Body of pancreas (tissue), 4 donors: ENCODE data around the gene SLC17A1. TPM values are rescaled to one million over a fixed set of nuclear protein-coding genes. Genes with fewer than 3 reads are reported as not detected.

Experiments used
- ATAC-seq: fragments of 150-250 bp; one replicate; pipeline ENCODE4 v1.9.1; 2016
- DNase-seq, 4 donors: peaks; one replicate each; pipeline ENCODE4 v3.0.0-alpha.2; 2019
- H3K27ac ChIP-seq, 4 donors: fragments of 200-600 bp; sonication (generic); 1 replicate in 3 of 4; 2 replicates in 1 of 4; pipeline versions ENCODE4 v1.5.1 to v1.6.1; 2016 to 2019; ENCODE audit warnings: mild to moderate bottlenecking in 1 of 4, mixed read lengths in 1 of 4, moderate library complexity in 1 of 4
- H3K27me3 ChIP-seq, 2 donors: fragments of 200-600 bp; sonication (generic); one replicate each; pipeline ENCODE4 v1.6.0; 2016; ENCODE audit warnings: mild to moderate bottlenecking in 1 of 2
- H3K36me3 ChIP-seq, 2 donors: fragments of 200-600 bp; sonication (generic); replicated peaks in 1 of 2; 2 replicates each; pipeline ENCODE4 v1.5.1; 2016; ENCODE audit warnings: low read depth in 2 of 2; ENCODE audit not compliant: insufficient read depth in 1 of 2
- H3K4me1 ChIP-seq: fragments of 200-600 bp; sonication (generic); one replicate; pipeline ENCODE4 v1.6.0; 2016
- H3K4me3 ChIP-seq, 2 donors: fragments of 200-600 bp; sonication (generic); 1 replicate in 1 of 2; 2 replicates in 1 of 2; pipeline ENCODE4 v1.5.1; 2016 to 2019
- H3K9me3 ChIP-seq, 3 donors: fragments of 200-600 bp; sonication (generic); 1 replicate in 2 of 3; 2 replicates in 1 of 3; pipeline ENCODE4 v1.5.1; 2016
- POLR2A ChIP-seq, 3 donors: fragments of 450-650 bp; IDR thresholded peaks; one replicate each; pipeline ENCODE4 v1.6.1; 2016; ENCODE audit warnings: antibody characterized with exemption in 3 of 3, mild to moderate bottlenecking in 2 of 3
- WGBS, 2 donors: methylation state at CpG; one replicate each; pipeline ENCODE4 v1.1.5; 2017; 5-methylcytosine and 5-hydroxymethylcytosine counted together
- intact Hi-C: fragments of 100-400 bp; cut with DNase I; formaldehyde crosslinking; loops from one replicate; pipeline ENCODE4 v1.15.1; 2023
- total RNA-seq, 2 donors: library from RNA; depleted of rRNA; stranded (reverse); fragments of >200 nt; gene quantifications; one replicate each; pipeline ENCODE4 v1.1.0, GENCODE V29; 2016
- TF ChIP-seq, protein P1 (sequence below), 7 experiments: fragments of 450-650 bp in 4 of 7; fragments of 200-600 bp in 3 of 7; sonication (generic) in 3 of 7; IDR thresholded peaks; one replicate each; pipeline ENCODE4 v1.5.1; 2016 to 2019; ENCODE audit warnings: antibody characterized with exemption in 7 of 7

The SLC17A1 gene
- total RNA-seq, 2 donors from 2014 or later, result not detected

DNA sequence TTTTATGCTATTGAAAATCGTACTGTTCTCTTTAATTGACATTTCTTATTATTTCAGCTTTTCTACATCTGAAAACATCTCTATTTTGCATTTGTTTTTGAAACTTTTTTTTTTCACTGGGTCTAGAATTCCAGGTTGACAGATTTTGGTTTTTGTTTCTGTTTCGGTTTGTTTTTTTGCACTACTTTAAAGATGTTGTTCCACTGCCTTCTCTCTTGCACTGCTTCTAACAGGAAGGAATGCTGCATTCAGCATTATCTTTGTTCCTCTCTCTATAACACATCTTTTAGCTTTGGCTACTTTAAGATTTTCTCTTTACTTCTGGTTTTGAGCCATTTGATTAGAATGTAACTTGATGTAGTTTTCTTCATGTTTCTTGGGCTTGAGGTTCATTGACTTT, 20.1 kb upstream of the SLC17A1 start:
- intact Hi-C loops, result no loop called here
- Histone ChIP-seq H3K27ac (no peak overlapping the region), H3K27me3 (no peaks in the 10 kb centered on the region), H3K4me1 (no peaks in the 10 kb centered on the region), H3K36me3 (no peaks in the 10 kb centered on the region), H3K9me3 (no peaks in the 10 kb centered on the region), H3K4me3 (no peak overlapping the region)
- no peak for TF ChIP-seq POLR2A (IDR thresholded peaks at IDR 0.05)
- TF ChIP-seq, protein P1, sequence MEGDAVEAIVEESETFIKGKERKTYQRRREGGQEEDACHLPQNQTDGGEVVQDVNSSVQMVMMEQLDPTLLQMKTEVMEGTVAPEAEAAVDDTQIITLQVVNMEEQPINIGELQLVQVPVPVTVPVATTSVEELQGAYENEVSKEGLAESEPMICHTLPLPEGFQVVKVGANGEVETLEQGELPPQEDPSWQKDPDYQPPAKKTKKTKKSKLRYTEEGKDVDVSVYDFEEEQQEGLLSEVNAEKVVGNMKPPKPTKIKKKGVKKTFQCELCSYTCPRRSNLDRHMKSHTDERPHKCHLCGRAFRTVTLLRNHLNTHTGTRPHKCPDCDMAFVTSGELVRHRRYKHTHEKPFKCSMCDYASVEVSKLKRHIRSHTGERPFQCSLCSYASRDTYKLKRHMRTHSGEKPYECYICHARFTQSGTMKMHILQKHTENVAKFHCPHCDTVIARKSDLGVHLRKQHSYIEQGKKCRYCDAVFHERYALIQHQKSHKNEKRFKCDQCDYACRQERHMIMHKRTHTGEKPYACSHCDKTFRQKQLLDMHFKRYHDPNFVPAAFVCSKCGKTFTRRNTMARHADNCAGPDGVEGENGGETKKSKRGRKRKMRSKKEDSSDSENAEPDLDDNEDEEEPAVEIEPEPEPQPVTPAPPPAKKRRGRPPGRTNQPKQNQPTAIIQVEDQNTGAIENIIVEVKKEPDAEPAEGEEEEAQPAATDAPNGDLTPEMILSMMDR (IDR thresholded peaks at IDR 0.05), result no peak
- DNase-seq (no peak), ATAC-seq (no peak)
- 68 to 71% methylated on average over 2 of the region's 2 CpGs for WGBS, 2 donors

DNA sequence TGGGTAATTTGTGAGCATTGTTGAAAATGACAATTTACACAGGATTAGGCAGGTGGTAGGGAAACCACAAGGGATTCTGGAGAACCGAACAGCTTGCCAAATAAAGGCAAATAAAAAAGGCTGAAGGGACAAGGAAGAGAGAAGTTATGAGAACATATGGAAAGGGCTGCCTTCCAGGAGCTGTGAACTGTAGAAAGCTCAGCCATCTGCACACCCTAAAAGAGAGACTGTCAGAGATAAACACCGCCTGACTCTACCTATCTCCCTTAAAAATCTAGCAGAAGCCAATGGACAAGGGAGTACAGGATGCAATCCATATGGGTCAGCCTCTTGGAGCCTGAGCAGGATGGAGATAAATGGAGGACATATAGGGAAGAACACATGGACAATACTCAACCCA, 12.7 kb upstream of the SLC17A1 start:
- intact Hi-C loops, result no loop called here
- no peaks in the 10 kb centered on the region for H3K27me3 ChIP-seq
- no peak for ATAC-seq
- no peak overlapping the region for H3K27ac ChIP-seq
- no peak for TF ChIP-seq POLR2A (IDR thresholded peaks at IDR 0.05)
- TF ChIP-seq, protein P1 (IDR thresholded peaks at IDR 0.05), result no peak
- no peak for DNase-seq
- no peak overlapping the region for H3K4me3 ChIP-seq
- H3K36me3 ChIP-seq, result no peaks in the 10 kb centered on the region
- no peaks in the 10 kb centered on the region for H3K4me1 ChIP-seq
- no peaks in the 10 kb centered on the region for H3K9me3 ChIP-seq
- 64 to 73% methylated on average over 2 of the region's 2 CpGs for WGBS, 2 donors

DNA sequence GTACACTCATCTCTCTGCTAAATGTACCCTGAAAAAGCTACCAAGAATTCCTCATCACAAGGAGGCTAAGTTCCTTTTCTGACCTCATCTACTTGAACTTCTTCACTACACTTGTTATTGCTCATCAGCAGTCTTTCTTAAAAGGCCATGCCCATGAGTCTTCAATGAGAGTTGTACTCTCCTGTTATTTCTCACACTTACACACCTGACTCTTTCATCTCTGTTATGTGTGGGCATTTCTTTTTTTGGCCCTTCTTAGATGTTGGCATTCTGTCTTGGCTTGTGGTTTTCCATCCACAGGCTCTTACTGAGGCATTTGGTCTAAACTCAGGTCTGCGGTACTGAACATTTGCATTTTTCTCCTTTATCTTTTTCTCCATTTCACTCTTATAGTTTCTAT, 10.7 kb upstream of the SLC17A1 start:
- TF ChIP-seq, protein P1 (IDR thresholded peaks at IDR 0.05), result no peak
- TF ChIP-seq POLR2A (IDR thresholded peaks at IDR 0.05), result no peak
- H3K4me1 ChIP-seq, result no peaks in the 10 kb centered on the region
- no peak overlapping the region for H3K27ac ChIP-seq
- H3K27me3 ChIP-seq, result no peaks in the 10 kb centered on the region
- no peak overlapping the region for H3K4me3 ChIP-seq
- 92 to 95% methylated on average over 1 of the region's 1 CpG for WGBS, 2 donors
- no peaks in the 10 kb centered on the region for H3K36me3 ChIP-seq
- no peak for ATAC-seq
- DNase-seq, result no peak
- intact Hi-C loops, result no loop called here
- H3K9me3 ChIP-seq, result no peaks in the 10 kb centered on the region

DNA sequence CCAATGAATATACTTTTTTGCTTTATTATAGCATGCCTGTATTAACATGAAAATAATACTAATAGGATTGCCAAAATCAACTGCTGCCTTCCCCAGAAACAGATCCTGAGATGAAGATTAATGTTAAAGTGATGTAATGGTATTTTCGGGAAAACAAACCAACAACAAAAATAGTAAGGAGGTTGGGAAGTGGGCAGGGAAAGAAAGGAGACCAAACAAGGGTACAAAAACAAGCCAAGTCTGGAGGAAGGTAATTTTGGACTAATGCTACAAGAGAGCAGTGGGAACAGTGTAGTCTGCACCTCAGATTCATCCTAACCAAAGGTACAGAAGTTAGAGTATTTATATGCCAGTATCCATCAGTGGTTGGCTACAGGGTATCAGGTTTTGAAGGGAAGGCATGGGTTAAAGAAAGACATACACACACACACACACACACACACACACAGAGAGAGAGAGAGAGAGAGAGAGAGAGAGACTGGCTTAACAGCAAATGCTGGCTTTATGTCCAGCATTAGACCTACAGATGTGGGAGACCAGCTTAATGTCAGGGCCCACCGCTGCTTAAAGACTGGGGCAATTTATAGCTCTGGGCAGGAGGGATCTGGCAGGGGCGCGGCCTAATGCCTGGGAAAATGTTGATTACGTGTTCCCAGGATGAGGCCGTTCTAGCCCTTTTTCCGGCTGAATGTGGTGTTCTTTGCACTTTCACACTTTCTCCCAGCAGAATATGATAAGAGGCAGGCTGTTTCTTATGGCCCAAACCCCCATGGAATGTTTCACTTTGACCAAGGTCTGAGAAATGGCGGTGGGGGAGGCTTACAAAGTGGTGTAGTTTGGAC, 3.8 kb upstream of the SLC17A1 start:
- Histone ChIP-seq H3K27ac (no peak overlapping the region), H3K4me3 (no peak overlapping the region), H3K4me1 (no peaks in the 10 kb centered on the region), H3K9me3 (no peaks in the 10 kb centered on the region), H3K36me3 (no peaks in the 10 kb centered on the region), H3K27me3 (no peaks in the 10 kb centered on the region)
- intact Hi-C loops, result no loop called here
- WGBS, 2 donors, result 44 to 66% methylated on average over 6 to 8 of the region's 8 CpGs
- ATAC-seq (no peak), DNase-seq (no peak)
- no peak for TF ChIP-seq POLR2A (IDR thresholded peaks at IDR 0.05)
- TF ChIP-seq, protein P1 (IDR thresholded peaks at IDR 0.05), result no peak

DNA sequence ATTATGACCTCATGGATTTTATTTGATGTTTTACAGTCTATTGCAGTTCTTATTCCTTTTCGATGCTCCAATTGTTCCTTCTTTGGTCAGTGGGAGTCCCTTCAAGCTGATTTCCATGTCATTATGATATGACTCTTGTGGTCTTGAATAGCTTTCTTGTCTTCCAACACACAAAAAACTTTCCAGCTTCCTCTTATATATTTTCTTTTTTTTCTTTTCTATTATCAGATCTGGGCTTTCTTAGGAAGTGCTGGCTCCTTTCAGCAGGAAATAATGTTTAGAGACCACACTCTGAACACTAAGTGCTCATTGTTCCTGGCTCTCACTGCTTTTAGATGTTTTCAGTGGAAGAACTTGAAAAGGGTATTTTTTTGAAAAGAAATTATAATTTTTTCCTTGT, 3.1 kb upstream of the SLC17A1 start:
- Histone ChIP-seq H3K4me1 (no peaks in the 10 kb centered on the region), H3K9me3 (no peaks in the 10 kb centered on the region), H3K36me3 (no peaks in the 10 kb centered on the region), H3K4me3 (no peak overlapping the region), H3K27ac (no peak overlapping the region), H3K27me3 (no peaks in the 10 kb centered on the region)
- intact Hi-C loops, result no loop called here
- TF ChIP-seq, protein P1 (IDR thresholded peaks at IDR 0.05), result no peak
- TF ChIP-seq POLR2A (IDR thresholded peaks at IDR 0.05), result no peak
- WGBS, 2 donors, result 63 to 67% methylated on average over 1 of the region's 1 CpG
- DNase-seq, result no peak
- no peak for ATAC-seq
